NCI-H1105 (cell line): ENCODE data around the gene YAP1.

Experiments
- DNase-seq: peaks from one replicate; lab custom pipeline; 2025; lab: John Stamatoyannopoulos, UW

The YAP1 gene

DNA sequence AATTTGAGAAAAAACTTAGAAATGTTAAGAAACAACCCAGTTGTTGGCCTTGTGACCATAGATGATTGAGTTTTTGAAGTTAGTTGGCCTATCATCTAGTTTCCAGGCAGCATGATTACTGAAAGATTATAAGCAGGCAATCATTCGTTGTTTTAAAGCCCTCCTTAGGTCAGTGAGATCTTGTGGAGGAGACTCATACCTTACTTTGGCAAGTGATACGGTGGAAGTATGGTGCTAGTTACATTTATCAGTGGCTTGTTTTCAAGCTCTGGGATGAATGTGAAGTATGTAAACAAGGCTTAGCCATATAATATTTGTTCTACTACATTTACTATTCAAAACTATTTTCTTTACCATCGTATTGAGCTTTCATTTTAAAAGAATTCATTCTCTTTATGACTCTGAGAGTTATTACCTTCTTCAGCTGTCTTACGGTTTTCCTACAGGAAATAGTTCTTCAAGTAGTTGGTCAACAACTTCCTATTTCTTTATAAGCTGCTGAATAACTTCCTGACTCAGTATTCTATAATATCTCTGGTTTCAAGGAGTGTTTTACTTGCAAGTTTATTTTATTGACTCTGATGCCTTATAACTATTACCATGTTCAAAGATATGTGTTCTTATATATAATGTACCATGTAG lies 7.3 kb downstream of the YAP1 start:
- DNase-seq, result no peak

DNA sequence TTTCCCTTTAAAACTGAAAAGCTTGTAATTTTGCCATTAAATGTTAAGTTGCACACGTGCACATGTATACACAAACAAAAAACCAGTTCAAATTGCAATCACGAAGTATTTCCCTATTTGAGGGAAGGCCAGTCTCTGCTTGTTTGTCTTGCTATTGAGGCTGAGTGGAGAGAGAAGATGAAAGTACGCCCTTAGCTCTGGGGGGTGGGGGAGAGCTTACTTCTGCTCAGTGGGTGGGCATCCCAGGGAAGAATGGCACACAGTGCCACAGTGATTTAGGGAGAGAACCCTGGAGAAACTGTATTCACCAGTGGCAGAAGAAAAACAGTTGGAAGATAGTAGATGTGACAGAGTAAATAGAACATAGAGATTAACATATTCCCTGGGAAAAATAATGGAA lies 8.7 kb downstream of the YAP1 start:
- no peak for DNase-seq

DNA sequence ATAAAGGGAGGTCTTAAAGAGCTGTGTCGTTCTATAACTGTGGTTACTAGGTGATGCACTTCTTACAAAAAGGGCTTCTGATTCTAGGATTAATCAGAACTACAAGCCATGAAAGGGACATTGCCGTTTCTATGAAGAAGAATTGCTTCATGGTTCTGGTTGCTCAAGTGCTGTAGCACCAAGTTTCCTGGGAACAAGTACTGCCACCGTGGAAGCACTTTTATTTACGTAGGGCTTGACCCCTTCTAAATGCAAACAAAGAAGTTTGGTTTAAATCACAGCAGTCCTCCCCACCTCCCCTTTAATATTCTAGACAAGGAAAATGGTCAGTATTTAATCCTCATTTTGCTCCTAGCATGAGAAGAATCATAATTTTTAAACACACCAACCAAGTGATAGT lies 9.8 kb downstream of the YAP1 start:
- DNase-seq, result no peak

DNA sequence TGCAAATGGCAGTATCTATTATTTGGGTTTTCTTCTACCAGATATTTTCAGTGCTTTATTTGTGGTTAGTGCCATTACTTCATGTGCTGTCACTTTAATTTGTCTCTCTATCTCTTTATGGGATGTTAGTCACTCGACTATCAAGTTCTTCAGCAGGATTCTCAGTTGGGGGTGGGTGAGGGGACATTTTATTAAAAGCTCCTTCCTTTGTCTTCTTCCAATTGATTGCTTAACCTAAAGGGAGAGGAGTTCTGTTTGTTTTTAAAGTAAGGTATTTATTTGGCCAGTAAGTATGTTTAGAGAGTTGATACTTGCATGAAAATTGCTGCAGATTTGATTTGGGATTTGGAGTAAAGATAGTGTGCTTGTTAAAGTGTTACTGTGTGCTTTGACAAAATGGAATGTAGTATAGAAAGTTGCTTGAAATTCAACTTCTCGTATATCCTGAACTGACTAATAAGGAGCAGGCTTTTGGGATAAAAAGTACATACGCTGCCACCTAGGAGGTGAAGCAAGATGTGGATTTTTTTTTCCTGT lies 10.3 kb downstream of the YAP1 start:
- DNase-seq, result no peak

DNA sequence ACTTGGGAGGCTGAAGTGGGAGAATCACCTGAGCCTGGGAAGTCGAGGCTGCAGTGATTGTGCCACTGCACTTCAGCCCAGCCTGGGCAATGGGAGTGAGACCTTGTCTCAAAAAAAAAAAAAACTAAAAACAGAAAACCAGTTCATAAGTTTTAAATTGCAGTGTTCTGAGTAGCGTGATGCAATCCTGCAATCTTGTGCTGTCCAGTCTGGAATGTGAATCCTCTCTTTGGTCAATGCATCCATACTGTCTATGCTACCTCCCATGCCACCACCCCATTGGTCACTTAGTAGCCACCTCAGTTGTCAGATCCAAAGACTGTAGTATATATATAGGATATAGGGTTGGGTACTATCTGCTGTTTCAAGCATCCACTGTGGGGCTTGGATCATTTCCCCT lies 11.1 kb downstream of the YAP1 start:
- no peak for DNase-seq

DNA sequence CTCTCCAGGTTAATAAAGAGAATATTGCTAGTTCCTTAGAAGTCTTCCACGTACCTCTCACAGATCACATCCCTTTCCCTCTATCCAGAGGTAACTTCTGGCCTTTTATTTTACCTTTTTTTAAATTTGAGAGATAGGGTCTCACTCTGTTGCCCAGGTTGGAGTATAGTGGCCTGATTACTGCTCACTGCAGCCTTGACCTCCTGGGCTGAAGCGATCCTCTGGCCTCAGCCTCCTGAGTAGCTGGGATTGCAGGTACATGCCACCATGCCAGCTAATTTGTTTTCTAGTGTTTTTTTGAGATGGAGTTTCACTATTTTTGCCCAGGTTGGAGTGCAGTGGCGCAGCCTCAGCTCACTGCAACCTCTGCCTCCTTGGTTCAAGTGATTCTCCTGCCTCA lies 24.4 kb downstream of the YAP1 start:
- no peak for DNase-seq

DNA sequence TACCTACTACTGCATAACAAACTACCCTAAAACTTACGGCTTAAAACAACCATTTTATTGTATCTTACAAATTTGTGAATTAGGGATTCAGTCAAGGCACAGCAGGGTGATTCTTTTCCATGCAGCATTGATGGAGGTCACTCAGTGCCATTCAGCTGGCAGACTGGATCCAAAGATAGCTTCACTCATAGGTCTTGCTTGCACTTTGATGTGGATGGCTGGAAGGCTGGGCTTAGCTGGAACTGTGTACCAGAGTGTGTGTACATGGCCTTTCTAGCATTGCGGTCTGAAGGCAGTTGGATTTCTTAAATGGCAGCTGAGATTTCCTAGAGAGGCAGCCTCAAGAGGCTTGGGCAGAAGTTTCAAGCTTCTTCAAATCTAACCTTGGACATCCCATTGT lies 25.0 kb downstream of the YAP1 start:
- no peak for DNase-seq

DNA sequence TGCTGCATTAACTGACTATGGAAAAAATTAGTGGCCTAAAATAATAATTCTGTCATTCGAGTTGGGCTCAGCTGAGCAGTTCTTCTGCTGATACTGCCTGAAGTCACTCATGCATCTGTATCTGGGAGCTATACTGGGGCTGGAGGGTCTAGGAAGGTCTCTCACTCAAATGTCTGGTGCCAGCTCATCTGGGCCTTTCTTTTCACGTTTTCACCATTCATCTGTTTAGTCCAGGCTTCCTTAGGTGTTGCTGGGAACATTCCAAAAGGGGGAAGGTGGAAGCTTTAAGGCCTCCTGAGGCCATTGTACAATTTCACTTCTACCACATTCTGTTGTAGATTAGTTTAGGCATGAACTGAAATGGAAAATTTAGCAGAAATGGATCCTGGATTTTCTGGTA lies 28.0 kb downstream of the YAP1 start:
- DNase-seq, result no peak

DNA sequence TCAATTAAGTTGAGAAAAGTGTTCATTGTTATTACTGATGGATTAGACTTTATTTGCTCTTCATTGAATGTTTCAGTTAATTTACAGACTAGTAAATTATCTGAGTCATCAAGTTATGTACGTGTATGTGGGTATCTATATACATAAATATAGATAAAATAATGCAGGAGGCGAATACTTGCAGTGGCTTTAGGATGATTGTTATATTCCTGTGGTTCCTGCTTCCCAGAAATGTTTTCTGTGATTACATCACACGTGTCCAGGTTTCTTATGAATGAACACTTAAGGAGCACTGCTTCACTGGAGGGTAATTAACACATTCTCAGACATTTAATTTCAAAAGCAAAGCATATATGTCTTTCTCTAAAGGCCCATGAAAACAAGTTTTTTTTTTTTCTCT lies 28.4 kb downstream of the YAP1 start:
- no peak for DNase-seq

DNA sequence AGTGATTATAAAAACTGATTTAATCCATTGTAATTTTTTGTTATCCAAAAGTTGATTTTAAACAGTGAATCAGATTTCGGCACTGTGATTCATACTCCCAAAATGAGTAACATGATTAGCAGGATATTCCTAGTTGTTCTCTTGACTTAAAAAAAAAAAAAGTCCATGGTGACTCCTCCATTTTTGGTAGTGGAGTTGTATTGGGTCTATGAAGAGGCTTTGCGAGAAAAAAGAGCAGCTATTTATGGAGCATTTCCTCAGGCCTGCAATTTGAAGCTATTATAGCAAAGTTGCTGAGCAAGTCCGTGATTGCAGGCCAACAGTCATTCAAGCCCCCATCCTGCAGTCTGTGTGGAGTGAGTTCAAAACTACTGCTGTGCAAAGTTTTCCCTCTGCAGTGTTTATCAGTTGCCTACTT lies 28.8 kb downstream of the YAP1 start:
- no peak for DNase-seq

DNA sequence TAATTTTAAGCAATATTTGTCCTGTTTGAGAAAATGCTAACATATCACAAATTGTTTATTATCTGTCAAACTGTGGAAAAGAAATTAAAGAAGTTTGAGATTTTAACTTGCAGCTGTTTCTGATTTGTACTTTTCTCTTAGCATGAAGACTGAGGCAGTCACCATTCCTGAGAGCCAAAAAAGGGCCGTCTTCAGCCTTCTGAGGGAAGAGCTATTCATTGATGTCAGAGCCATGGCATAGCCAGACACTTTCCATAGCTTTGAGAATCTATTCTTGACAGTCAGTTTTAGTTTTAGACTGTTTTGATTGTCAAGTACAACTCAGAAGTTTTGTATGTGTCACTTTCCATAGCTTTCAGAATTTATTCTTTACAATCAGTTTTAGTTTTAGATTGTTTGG lies 32.1 kb downstream of the YAP1 start:
- DNase-seq, result no peak

DNA sequence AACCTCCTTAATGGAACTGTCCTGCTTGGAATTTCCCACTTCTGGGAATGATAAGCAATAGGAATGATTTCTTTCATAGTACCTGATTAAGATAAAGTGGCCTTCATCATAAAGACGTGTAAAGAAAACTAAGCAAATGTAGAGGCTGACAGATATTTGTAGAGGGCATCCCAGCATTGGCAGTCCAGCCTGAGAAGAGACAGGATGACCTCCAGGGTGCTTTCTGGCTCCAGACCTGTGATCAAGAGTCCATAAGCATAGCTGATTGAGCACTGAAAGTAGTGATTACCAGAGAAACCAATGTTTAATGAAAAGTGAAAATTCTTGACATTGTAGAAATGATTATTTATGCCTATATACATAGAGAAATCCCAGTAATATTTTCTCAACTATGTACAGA lies 33.6 kb downstream of the YAP1 start:
- no peak for DNase-seq

DNA sequence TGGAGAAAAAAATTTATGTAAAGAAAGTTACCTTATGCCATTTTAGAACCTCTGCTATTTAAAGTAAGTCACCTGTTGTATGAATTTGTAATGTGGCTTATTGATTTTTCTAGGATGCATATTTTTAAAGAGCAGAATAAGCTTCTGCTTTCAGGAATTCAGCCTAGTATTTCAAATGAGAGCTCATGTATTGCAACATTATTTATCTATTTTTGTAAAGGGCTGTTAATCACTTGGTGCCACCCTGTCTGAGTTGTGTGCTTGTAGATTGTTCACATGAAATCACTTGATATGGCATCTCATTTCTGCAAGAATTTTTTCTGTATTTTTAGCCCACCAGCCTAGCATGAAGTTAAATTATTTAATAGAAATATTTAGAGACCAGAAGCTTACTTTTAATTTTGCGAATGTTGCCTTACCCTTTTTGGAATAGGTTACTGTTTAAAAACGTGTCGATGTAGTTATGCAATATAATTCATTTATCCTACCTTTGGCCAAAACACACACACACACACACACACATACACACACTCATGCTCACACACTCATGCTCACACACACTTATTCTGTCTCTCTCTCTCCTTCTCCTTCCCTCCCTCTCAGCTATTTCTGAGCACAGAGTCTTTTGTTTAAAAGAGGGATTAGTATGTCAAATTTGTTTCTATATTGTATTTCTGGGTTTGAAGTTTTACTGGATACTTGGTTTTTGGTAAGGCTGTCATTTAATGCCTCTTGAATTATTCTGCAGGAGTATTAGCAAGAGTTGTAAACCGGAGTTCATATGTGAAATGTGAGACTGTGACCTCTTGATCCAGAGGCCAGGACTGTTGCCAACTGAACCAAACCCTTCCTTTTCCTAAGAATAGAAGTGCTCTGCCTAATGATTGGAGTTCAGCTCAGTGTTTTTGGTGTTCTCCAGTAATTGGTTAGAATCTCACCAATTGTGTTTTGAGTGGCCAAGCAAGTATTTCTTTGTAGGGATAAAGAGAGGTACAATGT lies 34.4 kb downstream of the YAP1 start:
- no peak for DNase-seq

DNA sequence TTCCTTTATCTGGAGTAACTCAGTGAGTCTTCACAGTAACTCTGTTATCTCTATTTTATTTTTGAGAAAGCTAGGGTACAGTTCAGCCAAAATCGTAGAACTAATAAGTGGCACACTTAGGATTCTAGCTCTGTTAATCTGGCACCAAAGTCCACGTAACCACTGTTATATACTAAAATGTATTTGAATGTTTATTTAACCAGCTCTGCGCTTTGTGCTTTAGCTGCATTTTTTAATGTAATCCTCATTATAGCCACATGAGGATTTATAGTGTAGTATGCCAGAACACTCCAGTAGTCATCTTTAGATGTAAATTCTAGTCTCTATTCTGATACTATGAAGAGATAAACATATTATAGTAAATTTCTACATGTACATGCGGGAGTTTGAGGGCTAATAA lies 36.8 kb downstream of the YAP1 start:
- DNase-seq, result no peak

DNA sequence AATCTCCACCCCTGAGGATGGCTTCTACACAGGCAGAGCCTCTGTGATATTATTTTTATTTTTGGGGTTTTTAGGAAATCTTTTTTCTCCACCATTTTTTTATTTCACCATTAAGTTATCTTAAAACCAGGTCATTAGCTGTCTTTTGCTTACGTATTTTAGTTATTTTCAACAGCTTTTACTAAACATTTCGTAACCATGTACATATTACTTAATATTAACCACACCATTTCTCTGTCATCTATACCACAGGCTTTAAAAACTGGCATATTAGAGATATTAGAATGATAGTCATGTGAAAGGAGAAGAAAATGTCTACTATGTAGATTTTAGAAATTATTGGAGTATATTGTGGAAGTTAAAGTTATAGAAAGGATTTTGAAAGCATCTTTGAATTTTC lies 37.4 kb downstream of the YAP1 start:
- DNase-seq, result no peak

DNA sequence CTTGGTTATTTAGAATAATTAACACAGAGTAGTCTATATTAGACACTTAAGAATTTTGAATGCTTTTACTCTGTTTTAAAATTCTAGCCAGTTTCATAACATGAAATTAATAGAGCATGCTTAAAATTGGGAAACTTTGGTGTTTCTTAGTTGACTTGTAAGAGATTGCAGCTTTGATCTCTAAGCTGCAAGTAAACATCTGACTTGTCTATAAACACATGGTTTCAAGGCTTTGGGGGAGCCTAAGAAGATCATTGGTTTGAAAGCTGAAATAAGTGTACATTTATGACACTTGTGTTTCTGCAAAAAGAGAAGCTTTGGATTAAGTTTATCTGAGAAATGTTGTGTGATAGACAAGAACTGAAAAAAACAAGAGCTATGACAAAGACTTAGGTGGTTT lies 37.8 kb downstream of the YAP1 start:
- no peak for DNase-seq

DNA sequence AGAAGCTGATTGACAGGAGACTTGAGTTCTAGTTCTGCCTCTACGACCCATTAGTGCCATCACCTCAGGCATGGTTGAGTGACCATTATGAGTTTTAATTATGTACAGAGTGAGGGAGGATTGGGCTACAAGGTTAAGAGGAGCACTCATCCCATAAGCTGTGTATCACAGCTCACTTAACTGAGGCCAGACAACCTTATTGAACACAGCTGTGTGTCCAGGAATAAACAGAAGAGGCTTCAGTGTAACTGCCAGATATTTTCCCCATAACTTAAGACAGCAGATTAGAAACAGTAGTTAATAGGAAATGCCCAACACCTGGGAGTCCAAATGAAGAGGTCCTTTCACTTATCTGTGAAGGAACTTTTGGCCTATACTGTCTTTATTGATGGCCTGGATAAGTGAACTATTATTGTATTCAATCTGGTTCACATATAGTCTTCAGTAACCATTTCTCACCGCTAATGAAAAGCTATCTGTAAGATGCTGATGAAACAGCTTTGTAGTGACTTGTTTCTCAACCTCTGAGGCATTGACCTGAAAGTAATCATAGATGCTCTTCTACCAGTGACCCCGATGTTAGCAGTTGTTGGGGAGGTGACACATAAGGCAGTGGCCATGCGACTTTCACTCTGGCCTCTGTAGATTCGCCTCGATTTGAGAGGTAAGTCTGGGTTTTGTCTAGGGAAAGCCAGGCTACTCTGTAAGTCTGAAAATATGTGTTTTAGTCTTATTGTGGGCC lies 41.7 kb downstream of the YAP1 start:
- DNase-seq, result no peak

DNA sequence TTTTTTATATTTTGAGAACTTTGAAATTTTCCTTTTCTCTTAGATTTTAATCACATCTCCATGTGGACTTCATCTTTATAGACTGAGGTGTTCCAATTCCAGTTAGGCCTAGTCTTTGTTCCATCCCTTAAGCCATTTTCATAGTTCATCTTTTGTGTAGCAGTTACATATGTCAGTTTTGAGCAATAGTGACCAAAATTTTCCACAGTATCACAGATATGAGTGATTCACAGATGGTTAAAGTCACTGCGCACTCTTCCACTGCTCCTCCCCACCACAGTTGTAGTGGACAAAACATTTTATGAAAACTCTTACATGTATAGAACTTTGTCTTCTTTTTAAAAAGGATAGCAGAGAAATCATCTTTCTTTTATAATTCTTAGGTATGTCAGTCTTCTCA lies 42.8 kb downstream of the YAP1 start:
- DNase-seq, result no peak

DNA sequence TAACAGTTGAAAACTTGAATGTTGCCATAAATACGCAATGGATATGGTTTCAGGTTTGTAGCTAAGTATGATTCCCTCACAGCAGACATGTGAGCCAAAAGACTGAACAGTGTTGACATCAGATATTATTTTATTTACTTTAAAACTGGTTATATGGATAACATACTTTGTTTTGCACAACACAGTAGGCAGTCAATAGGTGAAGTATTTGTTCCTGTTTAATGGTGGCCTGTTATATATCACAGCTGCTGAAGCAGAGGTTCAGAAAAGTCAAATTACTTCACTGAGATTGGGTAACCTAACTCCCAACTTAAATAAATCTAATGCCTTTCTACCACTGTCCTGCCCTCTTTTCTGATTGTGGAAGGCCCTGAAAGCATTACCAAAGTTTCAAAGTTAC lies 44.6 kb downstream of the YAP1 start:
- no peak for DNase-seq

DNA sequence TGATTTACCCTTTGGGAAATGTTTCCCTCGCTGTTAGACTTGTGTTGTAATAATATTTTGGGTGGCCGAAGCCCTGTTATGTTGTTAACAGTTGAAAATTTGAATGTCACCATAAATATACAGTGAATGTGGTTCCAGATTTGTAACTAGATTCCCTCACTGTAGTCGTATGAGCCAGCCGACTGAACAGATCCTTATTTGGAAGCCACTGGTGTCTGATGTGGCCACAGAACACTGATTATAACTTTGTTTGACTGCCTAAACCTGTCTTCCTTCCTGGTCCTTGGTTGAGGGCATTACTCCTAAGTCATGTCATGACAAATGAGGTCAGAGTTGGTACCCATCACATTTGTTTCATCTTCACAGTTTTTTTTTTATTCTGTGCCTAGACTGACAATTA lies 45.4 kb downstream of the YAP1 start:
- no peak for DNase-seq

DNA sequence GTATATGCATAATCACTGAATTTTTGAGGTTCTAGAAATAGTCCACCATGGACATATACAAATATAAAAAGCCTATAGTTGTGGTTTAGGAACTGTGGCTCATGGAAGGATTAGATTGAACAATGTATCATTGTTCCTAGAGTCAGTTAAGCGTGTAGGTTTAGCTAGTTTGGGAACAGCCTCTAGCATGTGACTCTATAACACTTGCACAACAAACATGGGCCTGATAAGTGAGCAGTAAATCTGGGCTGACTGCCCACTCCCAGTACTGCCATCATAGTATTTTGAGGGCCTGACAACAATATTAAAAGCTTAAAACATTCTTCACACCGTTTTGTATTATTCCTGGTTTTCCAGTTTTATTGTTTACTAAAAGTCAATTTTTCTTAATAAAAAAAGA lies 47.0 kb downstream of the YAP1 start:
- DNase-seq, result no peak

DNA sequence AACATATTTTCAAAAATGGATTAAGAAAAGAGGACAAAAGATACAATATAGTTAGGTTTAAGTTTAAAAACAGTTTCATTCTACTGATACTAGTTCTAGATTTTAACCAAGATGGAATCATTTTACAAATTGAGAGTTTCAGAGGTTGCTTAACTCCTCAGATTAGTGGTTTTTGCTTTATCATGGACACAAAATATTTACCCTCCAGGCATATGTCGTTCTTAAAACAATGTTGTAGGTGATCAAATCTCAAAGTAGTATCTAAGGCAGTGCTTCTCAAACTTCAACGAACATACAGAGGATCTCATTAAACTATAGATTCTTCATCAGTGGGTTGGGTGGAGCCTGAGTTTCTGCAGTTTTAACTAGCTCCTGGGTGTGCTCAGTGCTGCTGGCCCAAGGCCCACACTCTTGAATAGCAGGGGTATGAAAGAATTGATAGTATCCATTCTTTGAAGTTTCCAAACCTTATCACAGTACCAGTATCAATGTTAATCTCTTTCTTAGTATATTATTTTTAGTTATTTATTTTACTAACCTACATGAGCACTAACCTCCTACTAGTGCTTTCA lies 48.0 kb downstream of the YAP1 start:
- no peak for DNase-seq
